Activated CD8-positive, alpha-beta T cell treated with anti-CD3 and anti-CD28 coated beads for 36 hours (primary cell): ENCODE results near the gene ABHD8. TPM values are rescaled to one million over a fixed set of nuclear protein-coding genes. Genes with fewer than 3 reads are reported as not detected.
A peak's percentile ranks its signal among the peaks of the same experiment; 100 is the strongest.

ENCODE experiments used
- ATAC-seq: fragments of 200-7000 bp; cut with Tn5 transposase; one replicate; pipeline ENCODE4 v1.10.0; 2021; ENCODE audit warnings: mild to moderate bottlenecking, moderate library complexity
- CTCF ChIA-PET: fragments of 350-600 bp; sonication (Branson Sonifier 250); formaldehyde crosslinking; loops from one replicate; lab custom pipeline; 2021; ENCODE audit warnings: antibody characterized with exemption; lab: Charles Lee
- POLR2A ChIA-PET: fragments of 350-600 bp; sonication (Branson Sonifier 250); formaldehyde crosslinking; loops from one replicate; lab custom pipeline; 2021; ENCODE audit warnings: antibody characterized with exemption; lab: Charles Lee
- DNase-seq: peaks from one replicate; pipeline ENCODE4 v3.0.0-alpha.2; 2020
- H3K27ac Mint-ChIP-seq: one replicate; pipeline ENCODE4 v1.8.0; 2021; ENCODE audit warnings: mild to moderate bottlenecking, mixed read lengths
- H3K27me3 Mint-ChIP-seq: one replicate; pipeline ENCODE4 v1.8.0; 2021; ENCODE audit warnings: mixed read lengths
- H3K36me3 Mint-ChIP-seq: one replicate; pipeline ENCODE4 v1.8.0; 2021; ENCODE audit warnings: low read depth, mixed read lengths
- H3K4me1 Mint-ChIP-seq: one replicate; pipeline ENCODE4 v1.8.0; 2021; ENCODE audit warnings: low read depth, mixed read lengths
- H3K4me3 Mint-ChIP-seq: one replicate; pipeline ENCODE4 v1.8.0; 2021; ENCODE audit warnings: mild to moderate bottlenecking, moderate library complexity, mixed read lengths
- H3K9me3 Mint-ChIP-seq: one replicate; pipeline ENCODE4 v1.8.0; 2021; ENCODE audit warnings: mixed read lengths
- CTCF ChIP-seq: fragments of 200-600 bp; IDR thresholded peaks from one replicate; pipeline ENCODE4 v1.8.0; 2022; ENCODE audit warnings: antibody characterized with exemption, mild to moderate bottlenecking
- intact Hi-C: fragments of 100-400 bp; cut with micrococcal nuclease; formaldehyde crosslinking; loops from one replicate; pipeline ENCODE4 v1.10.0; 2022
- total RNA-seq, 2 experiments: library from RNA; stranded (reverse); gene quantifications; one replicate each; pipeline ENCODE4 v1.2.3, GENCODE V29; 2021

Gene ABHD8
- total RNA-seq, 2 experiments from 2014 or later, result 5.0 to 6.0 TPM

GRCh38 chr19:17314007-17314593 lies 10.9 kb upstream of the ABHD8 start:
- no peak for ATAC-seq
- Mint-ChIP-seq H3K27me3 (no peaks in the 10 kb centered on the region), H3K36me3 (peaks cover 13% of the 10 kb centered on the region), H3K4me1 (peaks cover 19% of the 10 kb centered on the region), H3K27ac (no peak overlapping the region), H3K9me3 (no peaks in the 10 kb centered on the region), H3K4me3 (no peak overlapping the region)
- POLR2A ChIA-PET, result interaction anchor here (0.7 kb wide), 1 partner anchor 248 kb away, joined by 3 read pairs; no protein-coding TSS in a partner anchor
- no peak for TF ChIP-seq CTCF
- DNase-seq, result no peak
- intact Hi-C loops, result no loop called here
- CTCF ChIA-PET, result no interaction called here

GRCh38 chr19:17312189-17313113 lies 9.2 kb upstream of the ABHD8 start:
- no peak for TF ChIP-seq CTCF
- intact Hi-C loops, result no loop called here
- H3K27me3 Mint-ChIP-seq, result no peaks in the 10 kb centered on the region
- no peaks in the 10 kb centered on the region for H3K9me3 Mint-ChIP-seq
- H3K27ac Mint-ChIP-seq, result no peak overlapping the region
- H3K4me3 Mint-ChIP-seq, result no peak overlapping the region
- ATAC-seq (no peak), DNase-seq (no peak)
- peaks cover 11% of the 10 kb centered on the region for H3K36me3 Mint-ChIP-seq
- ChIA-PET POLR2A (interaction anchor here (0.7 to 2.5 kb wide), 3 partner anchors 13 to 21 kb away, joined by 3 to 8 read pairs (median 6); partner anchors contain the start of gene ANO8), CTCF (interaction anchor here (1.5 kb wide), 1 partner anchor 77 kb away, joined by 3 read pairs; no protein-coding TSS in a partner anchor)
- H3K4me1 Mint-ChIP-seq, result peaks cover 27% of the 10 kb centered on the region

GRCh38 chr19:17311455-17312188 lies 8.4 kb upstream of the ABHD8 start:
- Mint-ChIP-seq H3K27me3 (no peaks in the 10 kb centered on the region), H3K36me3 (peaks cover 9% of the 10 kb centered on the region), H3K27ac (no peak overlapping the region), H3K9me3 (no peaks in the 10 kb centered on the region), H3K4me1 (peaks cover 27% of the 10 kb centered on the region), H3K4me3 (peak overlapping the region; percentile 25)
- ChIA-PET CTCF (interaction anchor here (1.5 kb wide), 1 partner anchor 78 kb away, joined by 3 read pairs; no protein-coding TSS in a partner anchor), POLR2A (interaction anchor here (1.7 to 2.5 kb wide), 2 partner anchors 17 to 22 kb away, joined by 6 to 8 read pairs; partner anchors contain the start of gene ANO8)
- TF ChIP-seq CTCF, result no peak
- intact Hi-C loops, result no loop called here
- ATAC-seq (no peak), DNase-seq (no peak)

DNA sequence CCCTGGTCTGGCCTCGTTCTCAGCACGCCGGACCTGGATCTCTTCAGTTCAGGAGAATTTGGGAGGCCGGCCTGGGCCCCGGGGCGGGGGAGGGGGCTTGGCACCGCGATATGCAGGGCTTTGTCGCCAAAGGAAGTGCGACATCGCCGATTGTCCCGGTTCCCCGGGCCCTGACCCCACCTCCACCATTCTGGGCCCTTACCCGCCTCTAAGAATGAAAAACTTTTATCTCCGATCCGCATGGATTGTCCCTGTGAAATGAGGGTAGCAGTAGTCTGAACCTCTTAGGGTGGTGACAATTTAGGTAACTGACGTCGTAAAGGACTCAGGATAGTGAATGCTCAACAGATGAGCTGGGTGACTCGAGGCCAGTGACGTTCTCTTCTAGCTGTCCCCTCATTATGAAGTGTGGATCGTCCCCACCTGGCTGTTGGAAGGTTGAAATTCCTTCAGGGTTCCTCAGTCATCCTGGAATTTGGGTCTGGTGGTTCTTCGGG lies 6.8 kb upstream of the ABHD8 start:
- Mint-ChIP-seq H3K4me3 (peak overlapping the region; percentile 96), H3K9me3 (no peaks in the 10 kb centered on the region), H3K27ac (peak overlapping the region; percentile 95), H3K27me3 (no peaks in the 10 kb centered on the region), H3K36me3 (peaks cover 4% of the 10 kb centered on the region), H3K4me1 (peaks cover 27% of the 10 kb centered on the region)
- DNase-seq (peak; percentile 36), ATAC-seq (no peak)
- CTCF ChIA-PET, result interaction anchor here (0.8 to 1.5 kb wide), 4 partner anchors 23 to 156 kb away, joined by 3 to 4 read pairs (median 4); no protein-coding TSS in a partner anchor
- POLR2A ChIA-PET, result interaction anchor here (0.5 to 2.5 kb wide), 7 partner anchors 14 to 82 kb away, joined by 3 to 7 read pairs (median 4); no protein-coding TSS in a partner anchor
- intact Hi-C loops, result no loop called here
- no peak for TF ChIP-seq CTCF
